GM19468 (cell line): Measurements from ENCODE around the gene IL20RA.
A peak's percentile ranks its signal among the peaks of the same experiment; 100 is the strongest.
"Not testable (repeated sequence)": the region's sequence is repeated elsewhere in the genome, so short reads cannot be mapped to it uniquely, and the experiment has no call there.

Experiments used
- ATAC-seq: cut with Tn5 transposase; IDR thresholded peaks from one replicate; pipeline ENCODE4 v1.9.1; 2021; ENCODE audit warnings: mild to moderate bottlenecking, moderate library complexity, moderate number of reproducible peaks; ENCODE audit not compliant: unreplicated experiment; ENCODE audit errors: extremely low read depth

IL20RA gene

GRCh38 chr6:137044366-137045221 lies at the start of gene IL20RA:
IL20RA (minus strand) TSS chr6:137044965; CDS start chr6:137044728, 237 bp downstream.
- ATAC-seq: no peak

GRCh38 chr6:137093183-137094069 lies 48.7 kb upstream of the IL20RA start:
- no peak for ATAC-seq

GRCh38 chr6:137092018-137092417 lies 47.3 kb upstream of the IL20RA start:
- no peak for ATAC-seq

- ATAC-seq: no peak
Observed at GRCh38 chr6:137089305-137089704, 44.5 kb upstream of the IL20RA start.

- no peak for ATAC-seq
Observed at GRCh38 chr6:137087902-137088301, 43.1 kb upstream of the IL20RA start.

- no peak for ATAC-seq
Observed at GRCh38 chr6:137086031-137086430, 41.3 kb upstream of the IL20RA start.

- ATAC-seq: no peak
Observed at GRCh38 chr6:137084865-137085617, 40.3 kb upstream of the IL20RA start.

GRCh38 chr6:137084090-137084489 lies 39.3 kb upstream of the IL20RA start:
- no peak for ATAC-seq

- no peak for ATAC-seq
Observed at GRCh38 chr6:137081997-137082396, 37.2 kb upstream of the IL20RA start.

GRCh38 chr6:137080711-137081110 lies 35.9 kb upstream of the IL20RA start:
- no peak for ATAC-seq

GRCh38 chr6:137076277-137077068 lies 31.7 kb upstream of the IL20RA start:
- ATAC-seq: peak; percentile 95

GRCh38 chr6:137075790-137076189 lies 31.0 kb upstream of the IL20RA start:
- ATAC-seq: not testable (repeated sequence)

- no peak for ATAC-seq
Observed at GRCh38 chr6:137070303-137070702, 25.5 kb upstream of the IL20RA start.

- ATAC-seq: no peak
Observed at GRCh38 chr6:137067399-137067798, 22.6 kb upstream of the IL20RA start.

- no peak for ATAC-seq
Observed at GRCh38 chr6:137058037-137058436, 13.3 kb upstream of the IL20RA start.

GRCh38 chr6:137056121-137056880 lies 11.5 kb upstream of the IL20RA start:
- ATAC-seq: no peak

GRCh38 chr6:137051790-137052472 lies 7.2 kb upstream of the IL20RA start:
- ATAC-seq: no peak

- ATAC-seq: no peak
Observed at GRCh38 chr6:137049095-137049494, 4.3 kb upstream of the IL20RA start.
